ENCODE data around the gene PGP. TPM values are rescaled to one million over a fixed set of nuclear protein-coding genes. Genes with fewer than 3 reads are reported as not detected.
A peak's percentile ranks its signal among the peaks of the same experiment; 100 is the strongest.

PGP gene
- total RNA-seq, 1 donor from 2014 or later: 13.3 TPM

DNA sequence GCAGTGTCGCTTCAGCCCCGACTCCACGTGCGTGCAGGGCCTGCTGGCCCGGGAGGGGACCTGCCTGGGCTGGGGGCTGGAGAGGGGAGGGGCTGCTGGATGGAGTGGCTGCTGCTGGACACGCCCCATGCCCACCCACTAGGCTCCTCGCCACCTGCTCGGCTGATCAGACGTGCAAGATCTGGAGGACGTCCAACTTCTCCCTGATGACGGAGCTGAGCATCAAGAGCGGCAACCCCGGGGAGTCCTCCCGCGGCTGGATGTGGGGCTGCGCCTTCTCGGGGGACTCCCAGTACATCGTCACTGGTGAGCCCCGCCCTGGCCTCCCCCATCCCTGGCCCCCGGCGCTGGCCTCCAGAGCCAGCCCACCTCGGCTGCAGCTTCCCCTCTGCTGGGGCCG is 6.3 kb downstream of the PGP start:
- Histone ChIP-seq H3K4me3 (no peak overlapping the region), H3K4me1 (peaks cover 39% of the 10 kb centered on the region), H3K27ac (no peak overlapping the region), H3K36me3 (peaks cover 40% of the 10 kb centered on the region), H3K9me3 (no peaks in the 10 kb centered on the region), H3K27me3 (ENCODE audit: low read depth) (no peaks in the 10 kb centered on the region)
- TF ChIP-seq, protein P1, sequence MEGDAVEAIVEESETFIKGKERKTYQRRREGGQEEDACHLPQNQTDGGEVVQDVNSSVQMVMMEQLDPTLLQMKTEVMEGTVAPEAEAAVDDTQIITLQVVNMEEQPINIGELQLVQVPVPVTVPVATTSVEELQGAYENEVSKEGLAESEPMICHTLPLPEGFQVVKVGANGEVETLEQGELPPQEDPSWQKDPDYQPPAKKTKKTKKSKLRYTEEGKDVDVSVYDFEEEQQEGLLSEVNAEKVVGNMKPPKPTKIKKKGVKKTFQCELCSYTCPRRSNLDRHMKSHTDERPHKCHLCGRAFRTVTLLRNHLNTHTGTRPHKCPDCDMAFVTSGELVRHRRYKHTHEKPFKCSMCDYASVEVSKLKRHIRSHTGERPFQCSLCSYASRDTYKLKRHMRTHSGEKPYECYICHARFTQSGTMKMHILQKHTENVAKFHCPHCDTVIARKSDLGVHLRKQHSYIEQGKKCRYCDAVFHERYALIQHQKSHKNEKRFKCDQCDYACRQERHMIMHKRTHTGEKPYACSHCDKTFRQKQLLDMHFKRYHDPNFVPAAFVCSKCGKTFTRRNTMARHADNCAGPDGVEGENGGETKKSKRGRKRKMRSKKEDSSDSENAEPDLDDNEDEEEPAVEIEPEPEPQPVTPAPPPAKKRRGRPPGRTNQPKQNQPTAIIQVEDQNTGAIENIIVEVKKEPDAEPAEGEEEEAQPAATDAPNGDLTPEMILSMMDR (IDR thresholded peaks at IDR 0.05): no peak
- ATAC-seq: no peak
- peak; percentile 43 for DNase-seq
- intact Hi-C loops (cut with DNase I): no loop called here

DNA sequence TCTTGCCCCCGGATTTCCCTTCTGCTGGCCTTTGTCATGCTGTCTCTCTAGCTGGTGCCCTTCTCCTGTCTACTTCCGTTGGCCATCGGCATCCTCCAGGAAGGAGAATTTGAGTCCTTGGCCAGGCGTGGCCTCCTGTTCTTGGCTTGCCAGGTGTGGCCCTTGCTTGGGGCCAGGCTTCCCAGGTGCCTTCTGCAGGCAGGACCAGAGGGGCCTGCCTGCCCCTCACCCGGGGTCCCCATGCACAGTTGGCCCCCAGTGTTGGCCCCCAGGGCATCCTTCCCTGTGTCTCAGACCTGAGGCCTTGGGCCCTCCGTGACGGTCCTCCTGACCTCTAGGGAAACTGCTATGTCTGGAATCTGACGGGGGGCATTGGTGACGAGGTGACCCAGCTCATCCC is 6.8 kb downstream of the PGP start:
- no peaks in the 10 kb centered on the region for H3K27me3 ChIP-seq (ENCODE audit: low read depth)
- H3K9me3 ChIP-seq: no peaks in the 10 kb centered on the region
- intact Hi-C loops (cut with DNase I): no loop called here
- no peak overlapping the region for H3K4me3 ChIP-seq
- peaks cover 35% of the 10 kb centered on the region for H3K4me1 ChIP-seq
- DNase-seq (no peak), ATAC-seq (no peak)
- H3K36me3 ChIP-seq: peaks cover 40% of the 10 kb centered on the region
- TF ChIP-seq, protein P1 (IDR thresholded peaks at IDR 0.05): no peak
- H3K27ac ChIP-seq: no peak overlapping the region

DNA sequence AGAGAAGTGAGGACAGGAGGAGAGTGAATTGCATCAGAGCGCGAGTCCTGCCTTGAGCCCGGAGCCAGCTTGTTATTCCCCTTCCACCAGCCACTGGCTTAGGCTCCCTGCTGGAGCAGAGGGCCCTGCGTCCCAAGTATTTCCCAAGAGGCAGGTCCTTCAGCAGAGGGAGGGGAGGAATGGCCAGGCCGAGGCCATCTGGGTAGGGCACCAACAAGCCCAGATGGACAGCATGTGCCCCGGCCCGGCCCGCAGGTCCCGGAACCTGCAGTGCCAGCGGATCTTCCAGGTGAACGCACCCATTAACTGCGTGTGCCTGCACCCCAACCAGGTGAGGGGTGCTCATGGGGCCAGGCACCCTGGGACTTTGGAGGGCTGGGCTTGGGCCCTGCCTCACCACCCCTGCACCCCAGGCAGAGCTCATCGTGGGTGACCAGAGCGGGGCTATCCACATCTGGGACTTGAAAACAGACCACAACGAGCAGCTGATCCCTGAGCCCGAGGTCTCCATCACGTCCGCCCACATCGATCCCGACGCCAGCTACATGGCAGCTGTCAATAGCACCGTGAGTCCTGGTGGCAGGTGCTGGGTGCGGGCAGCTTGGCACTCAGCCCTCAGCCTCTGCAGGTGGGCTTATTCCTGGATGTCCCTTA is 7.7 kb downstream of the PGP start:
- Histone ChIP-seq H3K36me3 (peaks cover 34% of the 10 kb centered on the region), H3K27me3 (ENCODE audit: low read depth) (no peaks in the 10 kb centered on the region), H3K4me3 (no peak overlapping the region), H3K27ac (no peak overlapping the region), H3K9me3 (no peaks in the 10 kb centered on the region), H3K4me1 (peaks cover 25% of the 10 kb centered on the region)
- intact Hi-C loops (cut with DNase I): no loop called here
- peak; percentile 49 for DNase-seq
- ATAC-seq: no peak
- TF ChIP-seq, protein P1 (IDR thresholded peaks at IDR 0.05): no peak

DNA sequence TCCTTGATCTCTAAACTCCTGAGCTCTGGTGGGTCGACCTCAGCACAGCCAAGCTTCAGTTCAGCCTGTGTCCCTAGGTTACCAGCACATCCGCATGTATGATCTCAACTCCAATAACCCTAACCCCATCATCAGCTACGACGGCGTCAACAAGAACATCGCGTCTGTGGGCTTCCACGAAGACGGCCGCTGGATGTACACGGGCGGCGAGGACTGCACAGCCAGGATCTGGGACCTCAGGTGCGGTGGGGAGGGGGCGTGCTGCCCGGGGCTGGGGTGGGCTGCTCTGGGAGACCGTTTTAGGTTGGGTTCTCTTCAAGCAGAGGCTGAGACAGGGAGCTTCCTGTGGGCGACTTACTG is 8.2 kb downstream of the PGP start:
- peak; percentile 41 for DNase-seq
- Histone ChIP-seq H3K27me3 (ENCODE audit: low read depth) (no peaks in the 10 kb centered on the region), H3K36me3 (peaks cover 34% of the 10 kb centered on the region), H3K4me1 (peaks cover 23% of the 10 kb centered on the region), H3K4me3 (peak overlapping the region; percentile 86), H3K9me3 (no peaks in the 10 kb centered on the region), H3K27ac (peak overlapping the region; percentile 99)
- TF ChIP-seq, protein P1 (IDR thresholded peaks at IDR 0.05): no peak
- intact Hi-C loops (cut with DNase I): no loop called here
- ATAC-seq: no peak

DNA sequence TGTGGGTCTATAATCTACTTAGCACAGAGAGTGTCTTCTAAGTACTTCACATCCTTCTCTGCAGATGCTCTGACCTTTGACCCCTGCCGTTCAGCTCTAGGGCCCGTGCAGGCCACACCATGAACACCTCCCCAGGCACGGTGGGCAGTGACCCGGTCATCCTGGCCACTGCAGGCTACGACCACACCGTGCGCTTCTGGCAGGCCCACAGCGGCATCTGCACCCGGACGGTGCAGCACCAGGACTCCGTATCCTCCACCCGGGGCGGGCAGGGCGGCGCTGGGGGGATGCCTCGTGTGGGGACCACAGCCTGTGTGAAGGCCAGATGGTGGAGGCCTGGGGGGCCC is 8.7 kb downstream of the PGP start:
- intact Hi-C loops (cut with DNase I): no loop called here
- H3K36me3 ChIP-seq: peaks cover 34% of the 10 kb centered on the region
- peaks cover 23% of the 10 kb centered on the region for H3K4me1 ChIP-seq
- DNase-seq (peak; percentile 59), ATAC-seq (peak; percentile 8 to 14)
- H3K27ac ChIP-seq: peak overlapping the region; percentile 99
- H3K27me3 ChIP-seq (ENCODE audit: low read depth): no peaks in the 10 kb centered on the region
- peak overlapping the region; percentile 86 for H3K4me3 ChIP-seq
- TF ChIP-seq, protein P1 (IDR thresholded peaks at IDR 0.05): no peak
- no peaks in the 10 kb centered on the region for H3K9me3 ChIP-seq
